ENCODE results near the gene USB1.

GRCh38 chr16:58036943-58037342, 35.7 kb downstream of the USB1 start:
- TF ChIP-seq POLR2AphosphoS5 (IDR thresholded peaks at IDR 0.05) = no peak
- no peak for TF ChIP-seq CTCF (IDR thresholded peaks at IDR 0.05)
